ENCODE measurements around the gene TEX52. TPM values are rescaled to one million over a fixed set of nuclear protein-coding genes. Genes with fewer than 3 reads are reported as not detected.

The TEX52 gene
- polyA plus RNA-seq, 1 donor from 2014 or later: not detected

DNA sequence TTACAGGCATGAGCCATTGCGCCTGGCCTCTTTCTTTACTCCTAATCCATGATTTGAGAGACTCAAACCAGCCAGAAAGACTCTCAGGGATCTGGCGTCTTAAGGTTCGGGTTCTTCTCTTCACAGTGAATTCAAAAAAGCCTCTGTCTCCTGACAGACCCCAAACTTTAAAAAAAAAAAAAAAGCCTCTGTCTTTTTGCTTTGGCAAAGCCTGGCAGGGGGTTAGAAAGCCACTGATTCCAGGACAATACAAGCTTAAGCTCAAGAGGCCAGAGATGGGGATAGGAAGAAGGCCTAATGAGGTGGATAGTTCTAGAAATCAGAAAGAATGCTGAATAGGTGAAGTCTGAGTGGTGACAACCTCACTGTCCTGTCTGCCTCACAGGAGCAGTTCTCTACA, 30.8 kb downstream of the TEX52 start:
- Histone ChIP-seq H3F3A (ENCODE audit: insufficient read depth, low read length, poor library complexity, severe bottlenecking) (no peaks in the 10 kb centered on the region), H2AFZ (ENCODE audit: low read depth, low read length) (no peak overlapping the region), H3K9me3 (ENCODE audit: low read length) (no peaks in the 10 kb centered on the region), H3K79me2 (replicated peaks; ENCODE audit: insufficient read depth, low read length) (no peaks in the 10 kb centered on the region), H3K9ac (ENCODE audit: low read length) (no peak overlapping the region), H3K9me2 (ENCODE audit: insufficient read depth, low read length) (no peaks in the 10 kb centered on the region), H3K4me3 (ENCODE audit: low read length) (no peak overlapping the region), H3K27ac (ENCODE audit: low read length) (no peak overlapping the region), H3K4me2 (ENCODE audit: low read length) (no peak overlapping the region), H4K20me1 (ENCODE audit: insufficient read depth) (no peaks in the 10 kb centered on the region), H3K36me3 (ENCODE audit: insufficient read depth, low read length) (no peaks in the 10 kb centered on the region), H3K27me3 (ENCODE audit: insufficient read depth, low read depth, low read length) (no peaks in the 10 kb centered on the region)
- TF ChIP-seq MXI1 (conservative IDR thresholded peaks at IDR 0.05; ENCODE audit: poor library complexity, severe bottlenecking) (no peak), CTCF (IDR thresholded peaks at IDR 0.05; ENCODE audit: poor library complexity, severe bottlenecking) (no peak), TAF1 (IDR thresholded peaks at IDR 0.05; ENCODE audit: low read depth) (no peak), EZH2 (IDR thresholded peaks at IDR 0.05; ENCODE audit: borderline replicate concordance, insufficient read depth, low read length, poor library complexity, severe bottlenecking) (no peak), RAD21 (conservative IDR thresholded peaks at IDR 0.05) (no peak), SMC3 (conservative IDR thresholded peaks at IDR 0.05; ENCODE audit: poor library complexity) (no peak), POLR2AphosphoS5 (IDR thresholded peaks at IDR 0.05) (no peak), EP300 (conservative IDR thresholded peaks at IDR 0.05; ENCODE audit: poor library complexity, severe bottlenecking) (no peak)
- TF ChIP-seq, protein P1, sequence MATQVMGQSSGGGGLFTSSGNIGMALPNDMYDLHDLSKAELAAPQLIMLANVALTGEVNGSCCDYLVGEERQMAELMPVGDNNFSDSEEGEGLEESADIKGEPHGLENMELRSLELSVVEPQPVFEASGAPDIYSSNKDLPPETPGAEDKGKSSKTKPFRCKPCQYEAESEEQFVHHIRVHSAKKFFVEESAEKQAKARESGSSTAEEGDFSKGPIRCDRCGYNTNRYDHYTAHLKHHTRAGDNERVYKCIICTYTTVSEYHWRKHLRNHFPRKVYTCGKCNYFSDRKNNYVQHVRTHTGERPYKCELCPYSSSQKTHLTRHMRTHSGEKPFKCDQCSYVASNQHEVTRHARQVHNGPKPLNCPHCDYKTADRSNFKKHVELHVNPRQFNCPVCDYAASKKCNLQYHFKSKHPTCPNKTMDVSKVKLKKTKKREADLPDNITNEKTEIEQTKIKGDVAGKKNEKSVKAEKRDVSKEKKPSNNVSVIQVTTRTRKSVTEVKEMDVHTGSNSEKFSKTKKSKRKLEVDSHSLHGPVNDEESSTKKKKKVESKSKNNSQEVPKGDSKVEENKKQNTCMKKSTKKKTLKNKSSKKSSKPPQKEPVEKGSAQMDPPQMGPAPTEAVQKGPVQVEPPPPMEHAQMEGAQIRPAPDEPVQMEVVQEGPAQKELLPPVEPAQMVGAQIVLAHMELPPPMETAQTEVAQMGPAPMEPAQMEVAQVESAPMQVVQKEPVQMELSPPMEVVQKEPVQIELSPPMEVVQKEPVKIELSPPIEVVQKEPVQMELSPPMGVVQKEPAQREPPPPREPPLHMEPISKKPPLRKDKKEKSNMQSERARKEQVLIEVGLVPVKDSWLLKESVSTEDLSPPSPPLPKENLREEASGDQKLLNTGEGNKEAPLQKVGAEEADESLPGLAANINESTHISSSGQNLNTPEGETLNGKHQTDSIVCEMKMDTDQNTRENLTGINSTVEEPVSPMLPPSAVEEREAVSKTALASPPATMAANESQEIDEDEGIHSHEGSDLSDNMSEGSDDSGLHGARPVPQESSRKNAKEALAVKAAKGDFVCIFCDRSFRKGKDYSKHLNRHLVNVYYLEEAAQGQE (IDR thresholded peaks at IDR 0.05; ENCODE audit: borderline replicate concordance): no peak

DNA sequence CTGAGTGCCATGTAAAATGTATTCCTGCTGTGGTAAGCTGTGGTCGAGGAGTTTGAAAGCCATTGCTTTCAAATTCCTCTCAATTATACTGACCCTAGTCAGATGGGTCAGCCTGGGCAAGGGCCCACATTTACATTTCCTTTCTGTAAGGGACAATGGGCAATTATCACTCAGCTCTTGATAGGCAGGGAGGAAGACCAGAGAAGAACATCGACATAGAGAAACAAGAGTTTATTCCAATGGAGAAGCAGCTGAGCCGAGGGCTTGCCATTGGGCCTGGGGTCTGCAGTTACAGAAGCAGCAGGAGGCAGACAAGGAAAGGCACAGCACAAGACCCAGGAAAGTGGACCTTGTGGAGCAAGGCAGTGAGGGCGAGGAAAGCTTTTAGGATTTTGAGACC, 31.7 kb downstream of the TEX52 start:
- no peaks in the 10 kb centered on the region for H3K36me3 ChIP-seq (ENCODE audit: insufficient read depth, low read length)
- H3K27me3 ChIP-seq (ENCODE audit: insufficient read depth, low read depth, low read length): no peaks in the 10 kb centered on the region
- H3K9me2 ChIP-seq (ENCODE audit: insufficient read depth, low read length): no peaks in the 10 kb centered on the region
- H3K4me3 ChIP-seq (ENCODE audit: low read length): no peak overlapping the region
- no peak overlapping the region for H3K9ac ChIP-seq (ENCODE audit: low read length)
- TF ChIP-seq TAF1 (IDR thresholded peaks at IDR 0.05; ENCODE audit: low read depth) (no peak), EP300 (conservative IDR thresholded peaks at IDR 0.05; ENCODE audit: poor library complexity, severe bottlenecking) (no peak), SMC3 (conservative IDR thresholded peaks at IDR 0.05; ENCODE audit: poor library complexity) (no peak), RAD21 (conservative IDR thresholded peaks at IDR 0.05) (no peak), CTCF (IDR thresholded peaks at IDR 0.05; ENCODE audit: poor library complexity, severe bottlenecking) (no peak), MXI1 (conservative IDR thresholded peaks at IDR 0.05; ENCODE audit: poor library complexity, severe bottlenecking) (no peak)
- TF ChIP-seq, protein P1 (IDR thresholded peaks at IDR 0.05; ENCODE audit: borderline replicate concordance): no peak
- H3K79me2 ChIP-seq (replicated peaks; ENCODE audit: insufficient read depth, low read length): no peaks in the 10 kb centered on the region
- no peaks in the 10 kb centered on the region for H3F3A ChIP-seq (ENCODE audit: insufficient read depth, low read length, poor library complexity, severe bottlenecking)
- no peak overlapping the region for H3K4me2 ChIP-seq (ENCODE audit: low read length)
- no peak overlapping the region for H3K27ac ChIP-seq (ENCODE audit: low read length)
- H3K9me3 ChIP-seq (ENCODE audit: low read length): no peaks in the 10 kb centered on the region
- H2AFZ ChIP-seq (ENCODE audit: low read depth, low read length): no peak overlapping the region
- no peaks in the 10 kb centered on the region for H4K20me1 ChIP-seq (ENCODE audit: insufficient read depth)
